AML-193 (cell line): ENCODE results near the gene ZNF77.
"Not testable (repeated sequence)": the region's sequence is repeated elsewhere in the genome, so short reads cannot be mapped to it uniquely, and the experiment has no call there.

Experiments used
- DNase-seq, 2 experiments: peaks; one replicate each; lab custom pipeline; 2025; lab: John Stamatoyannopoulos, UW

Gene ZNF77

DNA sequence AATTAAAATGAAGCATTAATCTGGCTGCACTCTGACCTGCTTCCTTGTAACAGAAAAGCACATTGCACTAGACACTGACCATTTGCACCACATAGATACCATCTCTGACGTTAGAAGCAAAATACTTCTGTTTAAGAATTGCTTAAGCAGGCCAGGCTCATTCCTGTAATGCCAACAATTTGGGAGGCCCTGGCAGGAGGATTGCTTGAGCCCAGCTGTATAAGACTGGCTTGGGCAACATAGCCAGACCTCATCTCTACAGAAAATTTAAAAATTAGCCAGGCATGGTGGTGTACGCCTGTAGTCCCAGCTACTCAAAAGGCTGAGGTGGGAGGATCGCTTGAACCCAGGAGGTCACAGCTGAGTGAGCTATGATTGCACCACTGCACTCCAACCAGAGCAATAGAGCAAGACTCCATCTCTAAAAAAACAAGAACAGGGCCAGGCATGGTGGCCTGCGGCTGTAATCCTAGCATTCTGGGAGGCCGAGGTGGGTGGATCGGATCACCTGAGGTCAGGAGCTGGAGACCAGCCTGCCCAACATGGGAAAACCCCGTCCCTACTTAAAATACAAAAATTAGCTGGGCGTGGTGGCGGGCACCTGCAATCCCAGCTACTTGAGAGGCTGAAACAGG, 25.5 kb upstream of the ZNF77 start:
- no peak for DNase-seq

DNA sequence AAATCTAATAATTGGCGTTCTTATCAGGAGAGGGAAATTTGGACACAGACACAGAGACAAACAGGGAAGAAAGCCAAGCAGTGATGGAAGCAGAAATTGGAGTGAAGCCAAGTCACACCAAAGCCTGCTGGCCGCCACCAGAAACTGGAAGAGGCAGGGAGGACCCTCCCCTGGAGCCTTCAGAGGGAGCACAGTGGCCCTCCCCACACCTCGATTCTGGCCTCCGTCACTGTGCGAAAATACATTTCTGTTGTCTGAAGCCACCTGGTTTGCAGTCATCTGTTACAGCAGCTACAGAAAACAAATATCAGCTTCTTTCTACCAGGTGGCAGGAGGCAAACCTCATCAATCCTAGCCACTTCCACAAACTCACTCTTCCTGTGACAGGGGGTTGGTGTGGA, 24.3 kb upstream of the ZNF77 start:
- DNase-seq: no peak

DNA sequence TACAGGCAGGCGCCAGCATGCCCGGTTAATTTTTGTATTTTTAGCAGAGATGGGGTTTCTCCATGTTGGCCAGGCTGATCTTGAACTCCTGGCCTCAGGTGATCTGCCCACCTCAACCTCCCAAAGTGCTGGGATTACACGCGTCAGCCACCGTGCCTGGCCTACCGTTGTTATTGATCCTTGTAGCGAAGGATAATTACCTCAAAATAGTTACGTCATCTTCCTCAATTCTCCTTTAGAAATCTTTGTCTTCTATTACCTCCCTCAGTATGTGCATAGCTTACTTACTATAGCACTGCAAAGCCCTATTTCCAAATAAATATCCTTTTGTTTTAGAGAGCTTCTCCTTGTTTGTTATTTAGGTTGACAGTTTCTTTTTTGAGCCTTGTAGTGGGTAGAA, 23.2 kb upstream of the ZNF77 start:
- no peak for DNase-seq

DNA sequence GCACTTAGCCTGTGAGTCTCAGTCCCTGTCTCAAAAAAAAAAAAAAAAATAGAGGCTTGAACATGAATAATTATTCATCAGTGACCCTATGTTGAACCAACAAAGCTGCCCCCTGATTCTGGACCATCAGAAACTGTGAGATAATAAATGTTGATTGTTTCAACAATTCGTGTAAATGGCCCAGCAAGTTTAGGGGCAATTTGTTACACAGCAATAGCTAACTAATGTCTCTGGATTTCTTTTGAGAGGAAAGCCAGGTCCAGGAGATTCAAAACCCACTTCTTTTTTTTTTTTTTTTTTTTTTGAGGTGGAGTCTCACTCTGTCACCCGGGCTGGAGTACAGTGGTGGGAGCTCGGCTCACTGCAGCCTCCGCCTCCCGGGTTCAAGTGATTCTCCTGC, 20.1 kb upstream of the ZNF77 start:
- DNase-seq: no peak

DNA sequence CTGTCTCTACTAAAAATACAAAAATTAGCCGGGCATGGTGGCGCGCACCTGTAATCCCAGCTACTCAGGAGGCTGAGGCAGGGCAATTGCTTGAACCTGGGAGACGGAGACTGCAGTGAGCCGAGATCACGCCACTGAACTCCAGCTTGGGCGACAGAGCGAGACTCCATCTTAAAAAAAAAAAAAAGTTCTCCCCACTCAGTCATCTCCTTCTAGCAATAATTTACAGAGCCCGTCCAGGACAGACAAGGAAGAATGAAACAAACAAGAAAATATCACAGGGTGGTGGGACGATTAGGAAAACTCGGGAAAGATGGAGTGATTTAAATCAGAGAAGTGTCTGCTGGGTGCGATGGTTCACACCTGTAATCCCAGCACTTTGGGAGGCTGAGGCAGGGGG, 18.9 kb upstream of the ZNF77 start:
- DNase-seq: not testable (repeated sequence)

DNA sequence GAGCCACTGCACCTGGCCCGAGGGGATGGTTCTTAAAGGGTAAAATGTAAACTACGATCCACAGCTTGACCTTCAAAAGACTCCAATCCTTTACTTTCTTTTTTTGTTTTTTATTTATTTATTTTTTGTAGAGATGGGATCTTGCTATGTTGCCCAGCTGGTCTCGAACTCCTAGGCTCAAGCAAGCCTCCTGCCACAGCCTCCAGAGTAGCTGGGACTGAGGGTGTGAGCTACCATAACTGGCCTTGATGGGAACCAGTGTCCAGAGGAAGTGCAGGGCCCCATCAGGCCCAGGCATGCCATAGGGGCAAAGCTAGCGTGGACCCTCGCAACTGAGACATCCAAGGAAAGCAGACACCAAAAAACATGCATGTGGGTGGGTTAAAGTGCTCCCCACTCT, 18.4 kb upstream of the ZNF77 start:
- no peak for DNase-seq

DNA sequence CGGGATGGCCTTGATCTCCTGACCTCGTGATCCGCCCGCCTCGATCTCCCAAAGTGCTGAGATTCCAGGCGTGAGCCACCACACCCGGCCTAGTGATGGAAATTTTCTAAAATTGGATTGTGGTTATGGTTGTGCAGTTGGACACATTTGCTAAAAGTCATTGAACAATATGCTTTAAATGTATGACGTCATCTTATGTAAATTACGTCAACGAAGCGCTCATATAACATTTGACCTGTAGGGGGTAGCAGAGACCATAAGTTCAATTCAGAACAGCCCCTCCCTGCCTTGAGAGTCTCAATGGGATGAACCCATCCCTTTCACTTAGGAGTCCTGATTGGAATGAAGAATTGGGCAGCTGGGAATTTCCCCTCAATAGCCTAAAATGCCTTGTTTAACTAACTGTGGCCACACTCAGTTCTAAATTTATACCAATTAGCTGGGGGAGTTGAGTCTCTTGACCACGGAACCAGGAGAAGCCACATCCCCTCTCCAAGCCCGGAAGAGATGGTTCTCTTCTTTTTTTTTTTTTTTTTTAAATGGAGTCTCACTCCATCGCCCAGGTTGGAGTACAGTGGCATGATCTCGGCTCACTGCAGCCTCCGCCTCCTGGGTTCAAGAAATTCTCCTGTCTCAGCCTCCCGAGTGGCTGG, 17.4 kb upstream of the ZNF77 start:
- peak; percentile 66 to 72 for DNase-seq

DNA sequence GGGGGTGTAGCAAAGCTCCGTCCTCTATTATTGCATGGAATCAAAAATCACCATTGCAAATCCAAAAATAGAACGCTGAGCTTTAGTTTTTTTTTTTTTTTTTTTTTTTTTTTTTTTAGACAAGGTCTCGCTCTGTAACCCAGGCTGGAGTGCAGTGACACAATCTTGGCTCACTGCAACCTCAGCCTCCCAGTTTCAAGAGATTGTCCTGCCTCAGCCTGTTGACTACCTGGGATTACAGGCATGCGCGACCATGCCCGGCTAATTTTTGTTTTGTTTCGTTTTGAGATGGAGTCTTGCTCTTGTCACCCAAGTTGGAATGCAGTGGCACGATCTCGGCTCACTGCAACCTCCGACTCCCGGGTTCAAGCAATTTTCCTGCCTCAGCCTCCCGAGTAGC, 15.3 kb upstream of the ZNF77 start:
- no peak for DNase-seq

DNA sequence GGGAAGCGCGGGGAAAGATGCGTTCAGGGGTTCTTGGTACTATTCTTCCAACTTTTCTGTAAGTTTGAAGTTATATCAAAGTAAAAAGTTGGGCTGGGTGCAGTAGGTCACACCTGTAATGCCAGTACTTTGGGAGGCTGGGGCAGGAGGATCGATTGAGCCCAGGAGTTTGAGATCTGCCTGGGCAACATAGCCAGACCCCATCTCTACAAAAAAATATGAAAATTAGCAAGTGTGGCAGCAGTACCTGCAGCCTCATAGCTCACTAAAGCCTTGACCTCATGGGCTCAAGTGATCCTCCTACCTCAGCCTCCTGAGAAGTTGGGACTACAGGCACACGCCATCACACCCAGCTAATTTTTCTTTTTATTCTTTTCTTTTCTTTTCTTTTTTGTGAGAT, 12.4 kb upstream of the ZNF77 start:
- DNase-seq: no peak

DNA sequence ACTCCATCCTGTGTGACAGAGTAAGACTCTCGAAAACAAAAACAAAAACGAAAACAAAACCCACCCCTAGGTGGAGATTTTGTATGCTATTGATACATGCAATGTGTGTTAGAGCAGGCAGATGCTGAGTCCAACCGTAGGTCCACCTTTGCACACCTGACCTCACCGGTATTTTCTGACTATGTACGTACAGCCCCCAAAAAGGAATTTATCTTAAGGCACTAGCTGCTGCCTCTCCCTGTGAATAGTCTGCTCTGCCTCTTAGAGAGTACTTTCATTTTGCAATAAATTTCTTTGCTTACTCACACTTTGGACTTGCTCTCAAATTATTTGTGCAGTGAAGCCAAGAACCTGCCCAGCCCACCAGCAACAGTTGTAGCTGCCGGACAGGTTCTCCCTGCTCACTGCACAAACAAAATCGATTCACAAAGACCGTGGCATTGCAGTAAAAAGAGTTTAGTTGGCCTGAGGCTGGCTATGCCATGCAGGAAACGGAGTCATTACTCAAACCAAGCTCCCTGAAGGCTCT, 8.2 kb upstream of the ZNF77 start:
- DNase-seq: no peak

DNA sequence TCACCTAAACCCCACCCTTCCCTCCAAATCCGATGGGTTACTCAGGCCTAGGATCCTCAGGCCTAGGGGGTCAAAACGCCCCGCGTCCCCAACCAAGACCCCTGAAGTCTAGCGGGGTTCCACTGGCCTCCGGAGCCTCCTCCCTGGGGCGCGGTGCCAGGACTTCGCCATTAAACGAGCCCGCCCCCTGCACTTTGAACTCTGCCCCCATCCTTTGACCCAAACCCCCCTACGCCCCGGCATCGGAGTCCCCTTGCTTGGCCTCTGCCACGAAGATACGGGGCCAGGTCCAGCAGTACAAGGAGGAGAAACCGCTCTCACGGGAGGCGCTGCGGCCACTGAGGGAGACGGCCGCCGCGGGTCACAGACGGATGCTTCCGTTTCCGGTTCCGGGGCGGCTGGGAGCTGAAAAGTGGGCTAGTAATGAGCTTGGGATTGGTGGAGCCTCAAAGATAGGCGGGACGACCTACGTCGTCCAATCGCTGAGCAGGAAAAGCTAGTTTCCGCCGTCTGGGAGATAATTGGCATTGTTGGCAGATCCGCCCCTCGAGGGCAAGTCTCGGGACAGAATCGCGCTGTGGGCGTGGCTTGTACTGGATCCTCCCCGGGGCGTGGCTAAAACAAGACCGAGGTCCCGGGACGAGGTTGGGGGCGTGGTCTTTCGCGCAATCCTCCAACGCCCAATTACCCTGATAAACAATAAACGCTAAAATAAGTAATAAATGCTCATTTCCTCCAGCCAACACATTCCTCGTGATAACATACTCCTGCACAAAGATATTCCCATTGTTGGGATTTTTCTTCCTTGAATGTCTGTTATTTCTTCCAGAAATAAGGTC, 5.7 kb upstream of the ZNF77 start:
- peak; percentile 98 to 99 for DNase-seq

DNA sequence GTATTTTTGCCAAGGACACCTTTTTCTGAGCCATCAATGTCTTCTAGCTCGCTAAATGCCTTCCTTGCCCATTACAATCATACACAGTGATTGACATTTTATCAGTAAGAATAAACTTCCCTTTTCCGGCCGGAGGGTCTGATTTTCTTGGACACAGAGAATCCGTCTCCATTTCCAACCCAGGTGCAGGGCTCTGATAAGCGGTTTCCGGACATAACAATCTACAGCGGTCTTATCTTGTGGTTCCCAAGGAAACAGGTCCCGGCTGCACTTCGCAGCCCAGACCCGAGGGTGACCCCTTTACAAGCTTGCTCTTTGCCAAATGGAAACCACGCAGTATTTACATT, 5.1 kb upstream of the ZNF77 start:
- peak in 1 of 2 experiments; percentile 38 for DNase-seq

DNA sequence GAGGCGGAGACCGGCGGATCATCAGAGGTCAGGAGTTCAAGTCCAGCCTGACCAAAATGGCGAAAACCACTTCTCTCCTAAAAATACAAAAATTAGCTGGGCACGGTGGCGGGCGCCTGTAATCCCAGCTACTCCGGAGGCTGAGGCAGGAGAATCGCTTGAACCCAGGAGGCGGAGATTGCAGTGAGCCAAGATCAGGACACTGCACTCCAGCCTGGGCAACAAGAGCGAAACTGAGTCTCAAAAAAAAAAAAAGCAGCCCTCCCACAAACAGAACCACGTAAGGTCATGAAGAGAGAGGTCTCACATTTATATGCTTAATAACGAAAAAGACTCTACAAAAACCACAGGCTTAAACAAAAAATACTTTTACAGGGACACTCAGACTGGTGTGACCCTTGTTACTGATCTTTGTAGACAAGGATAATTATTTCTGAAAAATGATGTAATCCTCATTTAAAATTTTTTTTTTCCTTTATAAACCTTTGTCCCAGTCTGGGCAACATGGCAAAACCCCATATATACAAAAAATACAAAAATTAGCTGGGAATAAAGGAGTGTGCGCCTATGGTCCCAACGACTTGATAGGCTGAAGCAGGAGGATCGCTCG, 909 bp upstream of the ZNF77 start:
- DNase-seq: no peak

DNA sequence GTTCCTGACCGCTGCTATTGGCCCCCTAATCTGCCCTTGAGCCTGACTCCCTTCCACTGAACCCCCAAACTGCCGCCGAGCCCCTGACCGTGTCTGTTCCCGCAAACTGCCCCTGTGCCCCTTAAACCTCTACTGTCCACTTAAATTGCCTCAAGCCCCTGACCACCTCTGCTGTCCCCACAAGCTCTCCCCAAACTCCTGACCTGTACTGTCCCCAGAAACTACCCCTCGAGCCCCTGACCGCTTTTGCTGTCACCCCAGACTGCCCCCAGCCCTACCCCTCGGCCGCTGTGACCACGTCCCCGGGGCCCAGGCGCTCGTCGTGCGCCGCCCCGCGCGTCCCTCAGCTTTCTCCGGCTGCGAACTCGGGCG, 382 bp downstream of the ZNF77 start:
- no peak for DNase-seq

DNA sequence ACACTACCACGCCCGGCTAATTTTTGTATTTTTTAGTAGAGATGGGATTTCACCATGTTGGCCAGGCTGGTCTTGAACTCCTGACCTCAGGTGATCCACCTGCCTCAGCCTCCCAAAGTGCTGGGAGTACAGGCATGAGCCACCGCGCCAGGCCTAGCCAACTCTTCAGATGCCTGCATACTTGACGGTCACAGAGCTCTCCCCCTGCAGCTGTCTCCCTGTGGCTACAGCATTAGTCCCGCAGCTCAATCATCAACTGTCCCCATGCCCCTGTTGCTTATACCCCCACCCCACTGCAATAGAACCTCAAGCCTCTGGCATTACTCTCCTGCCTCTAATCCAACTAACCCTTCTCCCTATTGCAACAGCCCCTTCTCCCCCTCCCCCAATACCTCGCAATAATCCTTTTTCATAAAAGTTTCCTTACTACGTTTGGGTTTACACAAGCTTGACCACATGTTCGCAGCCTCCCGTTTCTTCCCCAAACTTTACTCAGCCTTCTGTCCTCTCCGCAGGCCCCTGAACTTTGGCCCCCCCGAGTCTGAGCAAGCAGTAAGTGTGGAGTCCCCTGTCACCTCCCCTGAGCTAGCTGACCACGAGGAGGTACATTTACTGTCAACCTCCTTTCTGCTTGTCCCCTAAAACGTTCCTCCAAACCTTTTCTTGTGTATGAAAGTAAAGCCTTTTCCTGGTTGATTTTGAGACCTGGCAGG, 1.7 kb downstream of the ZNF77 start:
- no peak for DNase-seq

DNA sequence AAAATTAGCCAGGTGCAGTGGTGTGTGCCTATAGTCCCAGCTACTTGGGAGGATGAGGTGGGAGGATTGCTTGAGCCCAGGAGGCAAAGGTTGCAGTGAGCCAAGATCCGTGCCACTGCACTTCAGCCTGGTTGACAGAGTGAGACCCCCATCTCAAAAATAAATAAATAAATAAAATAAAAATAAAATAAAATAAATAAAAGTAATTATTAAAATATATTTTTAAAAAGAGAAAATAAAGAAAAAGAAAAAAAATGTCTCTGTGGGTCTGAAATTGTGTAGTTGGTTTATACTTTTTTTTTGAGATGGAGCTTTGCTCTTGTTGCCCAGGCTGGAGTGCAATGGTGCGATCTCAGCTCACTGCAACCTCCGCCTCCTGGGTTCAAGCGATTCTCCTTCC, 8.9 kb downstream of the ZNF77 start:
- DNase-seq: not testable (repeated sequence)

DNA sequence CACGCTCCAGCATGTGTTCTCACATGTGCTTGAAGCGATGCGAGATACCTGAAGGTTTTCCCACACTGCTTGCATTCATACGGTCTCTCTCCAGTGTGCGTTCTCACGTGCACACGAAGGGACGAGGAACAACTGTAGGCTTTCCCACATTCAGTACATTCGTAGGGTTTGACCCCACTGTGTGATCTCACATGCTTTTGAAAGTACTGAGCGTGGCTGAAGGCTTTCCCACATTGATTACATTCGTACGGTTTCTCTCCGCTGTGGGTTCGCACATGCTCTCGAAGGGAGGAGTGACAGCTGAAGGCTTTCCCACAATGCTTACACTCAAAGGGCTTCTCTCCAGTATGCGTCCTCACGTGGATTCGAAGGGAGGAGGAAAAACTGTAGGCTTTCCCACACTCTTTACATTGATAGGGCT, 11.3 kb downstream of the ZNF77 start:
- DNase-seq: no peak

DNA sequence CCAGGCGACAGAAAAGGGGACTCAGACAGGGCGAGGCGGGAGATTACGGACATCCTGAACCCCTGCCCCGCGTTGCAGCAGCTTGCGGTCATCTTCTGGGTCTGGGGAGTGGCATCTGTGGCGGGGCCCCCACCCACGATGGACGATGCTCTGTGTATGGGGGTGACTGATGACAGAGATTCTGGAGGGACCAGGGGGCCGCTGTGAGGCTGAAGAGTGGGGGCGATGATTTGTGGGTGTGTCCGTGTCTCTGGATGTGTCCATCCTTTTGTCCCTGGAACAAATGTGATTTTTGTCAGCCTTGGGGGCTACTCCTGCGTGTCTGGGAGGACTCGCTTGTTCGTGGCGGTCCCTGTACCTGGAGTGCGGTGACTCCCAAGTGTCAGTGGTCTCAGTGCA, 17.7 kb downstream of the ZNF77 start:
- no peak for DNase-seq

DNA sequence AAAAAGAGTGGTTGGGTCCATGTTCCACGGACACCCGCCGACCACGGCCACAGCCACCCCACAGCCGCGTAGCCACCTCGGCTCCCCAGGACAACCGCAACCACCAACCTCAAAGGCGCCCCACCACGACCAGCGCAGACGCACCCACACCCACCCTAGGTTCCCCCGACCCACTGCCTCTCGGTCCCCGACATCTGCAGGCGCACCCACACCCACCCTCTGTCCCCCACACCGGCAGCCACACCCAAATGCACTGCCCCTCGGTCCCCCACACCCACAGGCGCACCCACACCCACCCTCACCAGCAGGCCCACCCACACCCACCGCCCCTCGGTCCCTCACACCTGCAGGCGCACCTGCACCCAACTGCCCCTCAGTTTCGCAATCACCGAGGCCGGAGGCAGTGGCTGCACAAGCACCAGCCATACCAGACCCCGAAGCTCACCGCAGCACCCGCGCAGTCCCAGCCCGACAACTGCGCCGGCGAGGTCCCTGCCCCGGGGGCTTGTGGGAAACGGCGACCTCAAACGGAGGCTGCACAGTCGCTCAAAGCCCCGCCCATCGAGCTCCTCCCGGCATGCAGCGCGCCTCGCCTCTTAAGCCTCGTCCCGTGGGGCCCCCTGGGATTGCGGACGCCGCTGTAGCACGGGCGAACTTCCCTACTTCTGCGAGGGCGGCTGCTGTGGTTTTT, 18.3 kb downstream of the ZNF77 start:
- DNase-seq: no peak

DNA sequence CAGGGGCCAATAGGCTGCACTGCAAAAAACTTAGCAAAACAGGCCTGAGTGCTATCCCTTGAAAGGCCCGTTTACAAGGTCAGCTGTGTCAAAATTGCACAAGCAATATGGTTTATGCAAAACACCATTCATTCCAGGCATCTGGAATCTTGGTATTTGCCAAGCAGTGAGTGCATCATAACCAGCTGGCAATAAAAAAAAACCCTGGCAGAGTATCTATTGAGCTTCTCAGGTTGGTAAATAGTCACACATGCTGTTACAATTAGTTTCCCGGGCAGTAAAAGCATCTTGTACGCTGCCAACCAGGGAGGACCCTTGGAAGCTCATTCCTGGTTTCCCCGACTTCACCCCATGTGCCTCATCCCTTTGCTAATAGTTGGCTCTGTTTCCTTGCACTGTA, 21.3 kb downstream of the ZNF77 start:
- no peak for DNase-seq

DNA sequence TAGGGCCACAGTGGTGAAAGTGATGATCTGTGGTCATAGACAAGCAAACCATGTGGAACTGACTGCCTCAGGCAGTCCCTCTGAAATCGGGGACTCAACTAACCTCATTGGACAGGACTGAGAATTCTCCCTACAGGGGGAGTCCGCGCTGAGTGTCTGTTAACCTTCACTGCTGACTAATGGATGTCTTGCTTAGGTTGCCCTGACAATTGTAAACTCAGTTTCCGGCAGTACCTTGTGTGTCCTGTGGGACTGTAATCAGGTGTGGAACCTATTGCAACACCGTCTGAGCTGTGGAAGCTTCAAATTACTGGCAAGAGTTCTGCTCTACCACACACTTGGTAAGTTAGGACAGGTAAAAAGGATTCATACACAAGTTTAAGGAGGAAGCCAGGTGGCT, 21.8 kb downstream of the ZNF77 start:
- no peak for DNase-seq
